Esophagus squamous epithelium (tissue), 5 donors: ENCODE measurements around the gene LNX2. TPM values are rescaled to one million over a fixed set of nuclear protein-coding genes. Genes with fewer than 3 reads are reported as not detected.

Experiments used
- DNase-seq: peaks from one replicate; lab custom pipeline; 2025; lab: John Stamatoyannopoulos, UW
- H3K27ac ChIP-seq, 4 donors: fragments of 200-600 bp; sonication (generic); one replicate each; pipeline ENCODE4 v1.5.1; 2016 to 2019; ENCODE audit warnings: mild to moderate bottlenecking in 1 of 4
- H3K27me3 ChIP-seq, 4 donors: fragments of 200-600 bp; sonication (generic); 1 replicate in 3 of 4; 2 replicates in 1 of 4; pipeline versions ENCODE4 v1.5.1 to v1.6.0; 2017 to 2021; ENCODE audit warnings: antibody characterized with exemption in 1 of 4
- H3K36me3 ChIP-seq, 3 donors: fragments of 200-600 bp; sonication (generic); one replicate each; pipeline ENCODE4 v1.5.1; 2016 to 2019
- H3K4me1 ChIP-seq, 3 donors: fragments of 200-600 bp; sonication (generic); one replicate each; pipeline ENCODE4 v1.5.1; 2017 to 2019
- H3K4me3 ChIP-seq, 4 donors: fragments of 200-600 bp; sonication (generic); 1 replicate in 3 of 4; 2 replicates in 1 of 4; pipeline ENCODE4 v1.5.1; 2016 to 2019; ENCODE audit warnings: mild to moderate bottlenecking in 2 of 4, moderate library complexity in 1 of 4
- H3K9me3 ChIP-seq, 3 donors: fragments of 200-600 bp; sonication (generic); one replicate each; pipeline ENCODE4 v1.5.1; 2016 to 2019
- POLR2A ChIP-seq, 4 donors: fragments of 450-650 bp; IDR thresholded peaks; one replicate each; pipeline ENCODE4 v1.6.1; 2017; ENCODE audit warnings: antibody characterized with exemption in 4 of 4, mild to moderate bottlenecking in 4 of 4, moderate library complexity in 3 of 4
- WGBS, 2 donors: methylation state at CpG; one replicate each; pipeline ENCODE4 v1.1.5; 2018; 5-methylcytosine and 5-hydroxymethylcytosine counted together
- intact Hi-C: fragments of 100-400 bp; cut with DNase I; formaldehyde crosslinking; loops from one replicate; pipeline ENCODE4 v1.15.0; 2022
- total RNA-seq, 4 donors: library from RNA; depleted of rRNA; stranded (reverse); fragments of >200 nt; gene quantifications; one replicate each; pipeline ENCODE4 v1.1.0, GENCODE V29; 2016
- TF ChIP-seq, protein P1 (sequence below), 6 experiments: fragments of 450-650 bp in 4 of 6; fragments of 200-600 bp in 2 of 6; sonication (generic) in 2 of 6; IDR thresholded peaks; one replicate each; pipeline ENCODE4 v1.5.1; 2016 to 2019; ENCODE audit warnings: antibody characterized with exemption in 6 of 6, mild to moderate bottlenecking in 4 of 6, moderate library complexity in 4 of 6
- donor health status: DM: yes; HTN: yes; CAD: no.

The LNX2 gene
- total RNA-seq, 4 donors from 2014 or later, result 12.2 to 16.5 (median 14.9) TPM

DNA sequence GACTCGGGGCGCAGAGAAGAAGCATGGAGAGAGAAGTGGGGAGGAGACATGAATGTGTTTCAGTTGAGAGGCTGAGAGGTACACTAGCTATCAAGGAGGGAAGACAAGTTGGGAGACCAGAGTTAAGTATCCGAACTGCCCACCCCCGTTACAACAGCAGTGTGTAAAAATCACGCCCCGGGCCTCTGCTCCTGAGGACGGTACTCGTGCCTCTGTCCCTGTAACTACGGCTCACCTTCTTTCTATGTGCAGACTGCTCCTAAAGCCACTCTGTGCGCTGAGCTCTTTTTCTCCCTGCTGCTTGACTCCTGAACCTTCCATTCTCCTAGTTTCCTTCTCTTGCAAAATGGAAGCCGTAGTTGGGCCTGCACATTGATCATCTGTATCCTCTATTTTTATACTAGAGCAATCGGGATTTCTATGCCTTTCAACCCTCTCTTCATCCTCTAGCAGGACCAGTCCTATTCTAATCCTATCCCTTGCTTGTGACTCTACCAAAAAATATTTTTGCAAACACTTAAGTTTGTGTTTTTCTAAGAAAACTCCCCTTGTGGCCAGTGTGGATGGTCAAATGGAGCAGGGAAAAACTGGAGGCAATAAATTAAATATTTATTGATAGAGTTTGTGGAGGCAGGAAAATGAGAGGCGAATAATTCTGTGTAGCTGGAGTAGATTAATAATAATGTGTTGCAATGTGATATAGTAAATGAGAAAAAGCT, 1.9 kb upstream of the LNX2 start:
- intact Hi-C loops, result no loop called here
- Histone ChIP-seq H3K4me3 (peak overlapping the region; percentile 83 to 99 (median 88)), H3K4me1 (peaks cover 23 to 72% (median 38%) of the 10 kb centered on the region in 3 donors), H3K9me3 (no peaks in the 10 kb centered on the region), H3K27ac (peak overlapping the region; percentile 95 to 99 (median 98)), H3K36me3 (peaks cover 0 to 17% (median 0%) of the 10 kb centered on the region in 3 donors), H3K27me3 (no peaks in the 10 kb centered on the region)
- DNase-seq, result no peak
- TF ChIP-seq, protein P1, sequence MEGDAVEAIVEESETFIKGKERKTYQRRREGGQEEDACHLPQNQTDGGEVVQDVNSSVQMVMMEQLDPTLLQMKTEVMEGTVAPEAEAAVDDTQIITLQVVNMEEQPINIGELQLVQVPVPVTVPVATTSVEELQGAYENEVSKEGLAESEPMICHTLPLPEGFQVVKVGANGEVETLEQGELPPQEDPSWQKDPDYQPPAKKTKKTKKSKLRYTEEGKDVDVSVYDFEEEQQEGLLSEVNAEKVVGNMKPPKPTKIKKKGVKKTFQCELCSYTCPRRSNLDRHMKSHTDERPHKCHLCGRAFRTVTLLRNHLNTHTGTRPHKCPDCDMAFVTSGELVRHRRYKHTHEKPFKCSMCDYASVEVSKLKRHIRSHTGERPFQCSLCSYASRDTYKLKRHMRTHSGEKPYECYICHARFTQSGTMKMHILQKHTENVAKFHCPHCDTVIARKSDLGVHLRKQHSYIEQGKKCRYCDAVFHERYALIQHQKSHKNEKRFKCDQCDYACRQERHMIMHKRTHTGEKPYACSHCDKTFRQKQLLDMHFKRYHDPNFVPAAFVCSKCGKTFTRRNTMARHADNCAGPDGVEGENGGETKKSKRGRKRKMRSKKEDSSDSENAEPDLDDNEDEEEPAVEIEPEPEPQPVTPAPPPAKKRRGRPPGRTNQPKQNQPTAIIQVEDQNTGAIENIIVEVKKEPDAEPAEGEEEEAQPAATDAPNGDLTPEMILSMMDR (IDR thresholded peaks at IDR 0.05), result peak in 1 of 6 experiments; percentile 28
- TF ChIP-seq POLR2A (IDR thresholded peaks at IDR 0.05), result no peak
- WGBS, 2 donors, result 7% methylated on average over 13 of the region's 13 CpGs

DNA sequence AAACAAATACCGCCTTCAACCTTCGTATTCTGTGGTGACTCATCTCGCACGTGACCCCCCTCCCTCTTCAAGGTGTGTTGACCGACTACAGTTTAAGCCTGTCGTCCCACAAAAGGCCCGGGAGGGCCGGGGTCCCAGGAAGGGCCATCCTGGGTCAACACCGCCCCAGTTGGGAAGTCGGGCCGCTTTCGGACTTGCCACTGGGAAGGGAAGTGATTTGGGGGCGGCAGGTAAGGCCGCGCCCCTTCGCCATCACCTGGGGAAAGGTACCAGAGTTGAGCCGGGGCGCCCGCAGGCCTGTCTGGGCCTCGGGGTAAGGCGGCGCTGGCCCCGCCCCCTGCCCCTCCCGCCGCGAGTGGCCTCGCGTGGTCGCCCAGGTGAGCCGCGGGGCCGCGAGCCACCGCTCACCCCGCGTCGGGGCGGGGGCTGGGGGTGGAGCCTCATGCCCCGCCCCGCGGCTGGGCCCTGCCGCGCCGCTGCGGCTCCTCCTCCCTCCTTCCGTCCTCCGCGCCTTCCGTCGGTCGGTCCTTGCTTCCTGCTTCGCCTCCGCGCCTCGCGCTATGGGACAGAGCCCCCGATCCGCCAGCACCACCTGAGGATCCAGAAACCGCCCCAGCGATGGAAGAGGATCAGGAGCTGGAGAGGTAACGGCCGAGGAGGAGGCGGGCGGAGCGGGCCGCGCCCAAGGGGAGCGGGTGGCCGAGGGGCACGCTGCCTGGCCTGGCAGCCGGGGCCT, 1.2 kb upstream of the LNX2 start, which contains the start of gene POLR1D:
Gene POLR1D, plus strand, starts transcription at position 527 of the 736 bp plus-strand sequence. Its CDS starts 92 bp downstream, at position 619.
- TF ChIP-seq, protein P1 (IDR thresholded peaks at IDR 0.05), result peak in 1 of 6 experiments; percentile 15
- peak in 3 of 4 donors; percentile 46 to 86 (median 64) for TF ChIP-seq POLR2A (IDR thresholded peaks at IDR 0.05)
- WGBS, 2 donors, result 0 to 1% methylated on average over 5 to 17 of the region's 71 CpGs
- Histone ChIP-seq H3K9me3 (no peaks in the 10 kb centered on the region), H3K4me3 (peak within 1 kb of the TSS; percentile 83 to 99 (median 88)), H3K36me3 (peaks cover 0 to 17% (median 0%) of the 10 kb centered on the region in 3 donors), H3K27ac (peak within 1 kb of the TSS; percentile 95 to 99 (median 98)), H3K27me3 (no peaks in the 10 kb centered on the region), H3K4me1 (peaks cover 23 to 77% (median 38%) of the 10 kb centered on the region in 3 donors)
- peak; percentile 51 for DNase-seq
- intact Hi-C loops, result no loop called here

GRCh38 chr13:27621116-27621365, 712 bp upstream of the LNX2 start:
- no peak for DNase-seq
- intact Hi-C loops, result no loop called here
- peak overlapping the region; percentile 95 to 99 (median 98) for H3K27ac ChIP-seq
- peak in 1 of 4 donors; percentile 29 for TF ChIP-seq POLR2A (IDR thresholded peaks at IDR 0.05)
- TF ChIP-seq, protein P1 (IDR thresholded peaks at IDR 0.05), result no peak
- H3K27me3 ChIP-seq, result no peaks in the 10 kb centered on the region
- peaks cover 23 to 72% (median 38%) of the 10 kb centered on the region in 3 donors for H3K4me1 ChIP-seq
- WGBS, 2 donors, result 0 to 1% methylated on average over 8 of the region's 8 CpGs
- H3K9me3 ChIP-seq, result no peaks in the 10 kb centered on the region
- H3K36me3 ChIP-seq, result peaks cover 0 to 13% (median 0%) of the 10 kb centered on the region in 3 donors
- H3K4me3 ChIP-seq, result peak overlapping the region; percentile 83 to 99 (median 88)

DNA sequence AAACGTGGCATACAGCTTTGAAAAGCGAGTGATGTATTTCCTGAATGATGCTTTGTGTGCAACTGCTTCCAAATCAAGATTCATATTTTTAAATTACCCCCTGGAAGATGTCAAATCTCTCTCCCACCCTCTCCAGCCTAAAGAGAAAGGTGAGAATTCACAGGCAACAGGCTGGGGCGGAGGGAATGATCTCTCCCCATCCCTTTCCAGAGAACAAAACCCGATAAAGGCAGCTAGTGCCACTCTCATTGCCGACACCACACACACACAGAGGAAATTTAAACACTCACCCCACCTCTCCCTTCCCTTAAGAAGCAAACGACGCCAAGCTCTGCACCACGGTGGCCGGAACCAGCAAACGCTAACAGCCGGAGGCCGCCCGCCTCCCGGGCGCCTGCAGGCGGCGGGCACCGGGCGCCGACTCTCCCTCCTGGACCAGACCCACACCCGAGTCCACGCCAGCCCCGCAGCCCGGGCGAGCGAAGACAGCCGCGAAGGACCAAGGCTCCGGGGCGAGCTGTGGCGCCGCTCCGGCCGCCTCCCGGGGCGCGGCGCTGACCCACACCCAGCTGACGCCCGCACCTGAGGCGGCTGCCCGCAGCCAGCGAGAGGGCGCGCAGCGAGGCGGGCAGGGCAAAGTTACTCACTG, 477 bp downstream of the LNX2 start:
- H3K27me3 ChIP-seq, result no peaks in the 10 kb centered on the region
- intact Hi-C loops, result no loop called here
- DNase-seq, result no peak
- peak overlapping the region; percentile 83 to 99 (median 88) for H3K4me3 ChIP-seq
- H3K9me3 ChIP-seq, result peaks cover 0 to 5% (median 0%) of the 10 kb centered on the region in 3 donors
- H3K36me3 ChIP-seq, result peaks cover 0 to 19% (median 0%) of the 10 kb centered on the region in 3 donors
- peaks cover 23 to 60% (median 34%) of the 10 kb centered on the region in 3 donors for H3K4me1 ChIP-seq
- H3K27ac ChIP-seq, result peak overlapping the region; percentile 95 to 99 (median 98)
- TF ChIP-seq, protein P1 (IDR thresholded peaks at IDR 0.05), result peak in 5 of 6 experiments; percentile 22 to 55 (median 33)
- TF ChIP-seq POLR2A (IDR thresholded peaks at IDR 0.05), result no peak
- WGBS, 2 donors, result 1 to 2% methylated on average over 5 to 16 of the region's 47 CpGs
